K562 (cell line): ENCODE measurements around the gene MFSD12. TPM values are rescaled to one million over a fixed set of nuclear protein-coding genes. Genes with fewer than 3 reads are reported as not detected.

ENCODE experiments used
- ARID2 ChIP-seq: fragments of 450-650 bp; IDR thresholded peaks from 2 replicates; pipeline ENCODE4 v1.6.1; 2017; ENCODE audit warnings: antibody characterized with exemption, mild to moderate bottlenecking
- BCLAF1 ChIP-seq, 2 experiments: fragments of 450-650 bp in 1 of 2; IDR thresholded peaks; 2 replicates each; pipeline ENCODE4 v1.6.1; 2011 to 2017; ENCODE audit warnings: low read depth in 2 of 2, antibody characterized with exemption in 1 of 2, borderline replicate concordance in 1 of 2, low read length in 1 of 2, mild to moderate bottlenecking in 1 of 2, mixed read lengths in 1 of 2; ENCODE audit not compliant: control insufficient read depth in 1 of 2
- ELF4 ChIP-seq: fragments of 450-650 bp; formaldehyde crosslinking; IDR thresholded peaks from 2 replicates; pipeline ENCODE4 v1.4.0; 2022; ENCODE audit warnings: missing genetic modification characterization
- PHF20 ChIP-seq: fragments of 450-650 bp; IDR thresholded peaks from 2 replicates; pipeline ENCODE4 v1.6.1; 2018; ENCODE audit not compliant: partially characterized antibody
- RBBP5 ChIP-seq: fragments of 200-600 bp; sonication (generic); IDR thresholded peaks from 2 replicates; pipeline ENCODE4 v1.6.1; 2012; ENCODE audit warnings: borderline replicate concordance, mild to moderate bottlenecking, low read length, control low read depth, inconsistent platforms; ENCODE audit not compliant: insufficient read depth, poor library complexity, severe bottlenecking
- TEAD4 ChIP-seq, 2 experiments: sonication (generic) in 1 of 2; formaldehyde crosslinking in 1 of 2; IDR thresholded peaks; 2 replicates each; pipeline versions ENCODE4 v1.6.1 to v1.8.0; 2012 to 2022; ENCODE audit warnings: borderline replicate concordance in 1 of 2, inconsistent platforms in 1 of 2, low read length in 1 of 2, mild to moderate bottlenecking in 1 of 2, missing genetic modification reagents in 1 of 2
- THRAP3 ChIP-seq: fragments of 450-650 bp; IDR thresholded peaks from 2 replicates; pipeline ENCODE4 v1.6.1; 2016; ENCODE audit warnings: mild to moderate bottlenecking, inconsistent platforms, borderline replicate concordance
- THRB ChIP-seq: fragments of 450-650 bp; formaldehyde crosslinking; conservative IDR thresholded peaks from 2 replicates; pipeline ENCODE4 v1.4.0; 2022; ENCODE audit warnings: mild to moderate bottlenecking, missing genetic modification characterization
- TOE1 ChIP-seq, 2 experiments: fragments of 450-650 bp in 1 of 2; sonication (generic) in 1 of 2; formaldehyde crosslinking in 1 of 2; IDR thresholded peaks; 2 replicates each; pipeline versions ENCODE4 v1.7.1 to v1.8.0; 2016 to 2022; ENCODE audit warnings: borderline replicate concordance in 2 of 2, mild to moderate bottlenecking in 2 of 2, antibody characterized with exemption in 1 of 2, inconsistent platforms in 1 of 2, low read depth in 1 of 2, missing genetic modification reagents in 1 of 2, moderate library complexity in 1 of 2
- ZBTB1 ChIP-seq: sonication (generic); formaldehyde crosslinking; IDR thresholded peaks from 2 replicates; pipeline ENCODE4 v1.8.1; 2023; ENCODE audit warnings: missing genetic modification reagents, low read depth, mild to moderate bottlenecking, borderline replicate concordance
- ZBTB40 ChIP-seq, 2 experiments: fragments of 450-650 bp in 1 of 2; sonication (generic) in 1 of 2; formaldehyde crosslinking in 1 of 2; IDR thresholded peaks; 2 replicates each; pipeline versions ENCODE4 v1.7.1 to v1.9.0; 2016 to 2022; ENCODE audit warnings: inconsistent platforms in 1 of 2, mild to moderate bottlenecking in 1 of 2, missing genetic modification reagents in 1 of 2
- polyA plus RNA-seq, 8 experiments: library from polyadenylated mRNA; depleted of rRNA in 4 of 8; stranded (reverse) in 5 of 8; unstranded in 3 of 8; fragments of >200 nt; fragmentation: Nextera tagmentation in 2 of 8; fragmentation: Illumina TruSeq in 1 of 8; extraction: Ambion mirVana in 2 of 8; extraction: Trizol in 1 of 8; gene quantifications; 2 replicates each; pipeline versions ENCODE4 v1.2.1 to v1.2.3, GENCODE V29; 2011 to 2014; ENCODE audit warnings: inconsistent platforms in 1 of 8, missing spikeins in 1 of 8
- total RNA-seq, 7 experiments: library from RNA; depleted of rRNA in 6 of 7; stranded (reverse); fragments of >200 nt in 6 of 7; fragmentation: Illumina TruSeq in 2 of 7; extraction: Trizol in 2 of 7; gene quantifications; 2 replicates each; pipeline versions ENCODE4 v1.2.1 to v1.2.3, GENCODE V29; 2011 to 2021; ENCODE audit warnings: low replicate concordance in 1 of 7

The MFSD12 gene
- total and polyA plus RNA-seq, 9 of the 15 experiments (the other 6 are each of a cell fraction or from before 2014, with no cell fraction given) = 0.69 to 112 (median 31.8) TPM

- TF ChIP-seq THRB (CRISPR knock-in tag) (peak; percentile 63; the same call in 1 of the 2 replicates), ZBTB1 (CRISPR knock-in tag) (no peak), ARID2 (0 out of 2 replicates have a peak, but pooled peaks have one; percentile 19), BCLAF1 (IDR thresholded peaks at IDR 0.05; ENCODE audit: borderline replicate concordance in 1 of 2, control insufficient read depth in 1 of 2, low read depth in 2 of 2, low read length in 1 of 2) (no peak; a peak in 1 of 4 replicates), ZBTB40 (IDR thresholded peaks at IDR 0.05) (peak; percentile 56; the same call in 1 of the 2 replicates), ZBTB40 (CRISPR knock-in tag; IDR thresholded peaks at IDR 0.05) (no peak), ELF4 (peak; percentile 64; the same call in 1 of the 2 replicates), PHF20 (peak; percentile 8), TEAD4 (IDR thresholded peaks at IDR 0.05; ENCODE audit: low read length) (no peak), TEAD4 (CRISPR knock-in tag; IDR thresholded peaks at IDR 0.05; ENCODE audit: borderline replicate concordance) (no peak), RBBP5 (no peak), THRAP3 (0 out of 2 replicates have a peak, but pooled peaks have one; percentile 49), TOE1 (IDR thresholded peaks at IDR 0.05; ENCODE audit: borderline replicate concordance) (0 out of 2 replicates have a peak, but pooled peaks have one; percentile 14), TOE1 (CRISPR knock-in tag; IDR thresholded peaks at IDR 0.05; ENCODE audit: borderline replicate concordance, low read depth) (0 out of 2 replicates have a peak, but pooled peaks have one; percentile 44)
Observed at GRCh38 chr19:3605770-3606169, 48.4 kb upstream of the MFSD12 start (continued).
